GM19025 (cell line): ENCODE measurements around the gene YAP1.

Source experiments
- ATAC-seq: cut with Tn5 transposase; IDR thresholded peaks from one replicate; pipeline ENCODE4 v1.9.1; 2021; ENCODE audit warnings: mild to moderate bottlenecking, low read depth, moderate library complexity; ENCODE audit not compliant: unreplicated experiment

The YAP1 gene

DNA sequence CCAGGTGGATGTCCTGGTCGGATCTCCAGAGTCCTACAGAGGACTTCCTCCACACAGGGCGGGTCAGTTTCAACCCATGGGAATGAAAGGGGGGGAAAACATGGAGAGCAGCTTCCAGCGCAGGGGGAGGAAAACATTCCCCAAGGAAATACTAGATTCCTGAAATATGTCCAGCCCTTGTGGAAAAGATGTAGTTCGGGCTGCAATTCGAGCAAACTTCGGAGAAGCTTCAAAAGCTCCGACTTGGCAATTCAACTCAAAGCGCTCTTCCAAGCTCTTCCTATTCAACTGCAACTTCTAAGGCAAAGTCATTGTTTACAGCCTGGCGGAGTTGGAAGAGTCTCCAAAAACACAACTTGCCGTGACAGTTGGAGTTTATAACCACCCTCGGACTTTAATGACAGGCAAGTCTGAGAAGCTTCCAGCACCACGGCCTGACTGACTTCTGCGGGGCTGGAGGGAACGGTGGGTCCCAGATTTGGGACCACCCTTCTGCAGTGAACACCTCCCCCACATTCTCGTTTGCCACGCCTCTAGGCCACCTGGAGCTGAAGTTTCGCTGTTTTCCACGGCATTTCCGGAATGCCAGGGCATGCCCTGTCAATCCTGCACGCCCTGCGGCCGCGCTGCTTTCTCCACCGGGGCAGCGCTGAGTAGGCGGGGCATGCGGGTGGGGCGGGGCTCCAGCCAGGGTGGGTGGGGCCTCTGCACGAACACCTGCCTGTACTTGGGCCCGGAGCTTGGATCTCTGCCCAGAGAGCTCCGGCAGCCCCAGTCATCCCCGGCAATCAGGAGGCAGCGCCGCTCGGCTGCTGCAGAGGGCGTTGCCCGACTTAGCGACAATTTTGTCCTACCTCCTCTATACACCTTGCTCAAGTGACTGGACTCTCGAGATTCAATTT lies 158.1 kb downstream of the YAP1 start:
- ATAC-seq: peak; percentile 91

DNA sequence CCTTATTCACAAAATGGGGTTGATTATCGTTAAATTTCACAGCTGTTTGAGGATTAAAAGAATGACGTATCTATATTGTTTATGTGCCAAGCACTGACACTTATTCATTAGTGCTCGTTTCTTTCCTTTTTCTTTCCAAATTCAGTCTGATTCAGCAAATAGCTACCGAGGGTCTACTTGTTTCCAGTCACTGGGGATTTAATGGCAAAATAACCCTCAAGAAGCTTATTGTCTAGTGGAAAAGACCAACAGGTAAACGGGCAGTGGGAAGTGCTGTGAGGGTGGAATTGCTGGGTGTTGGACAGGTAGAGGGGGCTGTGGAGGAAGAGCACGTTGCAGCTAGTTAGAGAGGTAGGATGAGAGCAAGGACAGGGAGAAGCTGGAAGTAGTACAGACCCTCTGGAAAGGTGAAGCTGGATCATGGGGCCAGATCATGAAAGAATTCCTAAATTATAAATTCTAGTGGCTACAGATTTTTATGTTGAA lies 158.8 kb downstream of the YAP1 start:
- ATAC-seq: no peak

DNA sequence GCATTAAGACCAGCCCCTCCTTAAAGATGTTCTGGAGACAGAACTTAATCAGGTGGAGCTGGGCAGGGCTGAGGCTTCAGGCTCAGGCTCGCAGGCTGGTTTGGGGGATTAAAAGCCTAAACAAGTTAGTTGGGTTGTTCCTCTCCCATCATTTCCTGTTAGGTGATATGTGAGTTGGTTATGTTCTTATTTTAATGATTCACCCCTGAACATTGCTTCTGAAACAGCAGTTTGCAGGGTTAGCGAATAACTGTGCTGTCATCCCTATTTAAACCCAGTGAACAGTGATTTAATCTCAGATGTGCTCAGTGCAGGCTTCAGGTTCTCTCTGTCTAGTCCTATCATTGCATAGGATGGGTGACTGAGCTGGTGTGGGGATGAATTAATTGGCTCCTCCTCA lies 159.7 kb downstream of the YAP1 start:
- ATAC-seq: no peak

DNA sequence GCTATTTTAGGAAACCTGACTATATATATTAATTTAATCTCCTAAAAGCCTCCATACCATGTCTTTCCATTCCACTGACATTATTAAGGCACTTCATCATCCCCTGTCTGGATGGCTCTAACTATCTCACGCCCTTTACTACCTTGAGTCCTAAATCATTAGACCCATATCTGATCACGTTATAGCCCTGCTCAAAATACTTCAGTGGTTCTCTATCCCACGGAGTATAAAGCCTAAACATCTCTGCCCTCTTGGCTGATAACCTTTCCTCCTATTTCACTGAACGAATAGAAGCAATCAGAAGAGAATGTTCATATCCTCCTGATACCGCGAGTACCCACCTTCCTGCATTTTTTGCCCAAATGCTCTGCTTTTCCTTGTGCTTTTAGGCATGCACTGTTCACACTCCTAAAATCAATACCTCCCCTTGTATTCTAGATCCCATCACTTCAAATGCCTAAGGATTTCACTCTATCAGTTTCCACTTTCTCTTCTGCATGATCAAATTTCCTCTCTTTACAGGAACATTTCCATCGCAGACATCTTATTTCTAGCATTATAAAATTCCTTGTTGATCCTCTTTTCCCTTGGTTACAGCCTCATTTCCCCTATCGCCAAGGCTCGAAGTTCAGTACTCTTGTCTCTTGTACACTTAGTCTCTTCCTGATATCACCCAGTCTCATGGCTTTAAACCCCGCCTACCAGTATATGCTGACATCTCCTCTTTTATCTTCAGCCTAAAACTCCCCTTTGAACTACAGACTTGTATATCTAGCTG lies 162.0 kb downstream of the YAP1 start:
- ATAC-seq: no peak

DNA sequence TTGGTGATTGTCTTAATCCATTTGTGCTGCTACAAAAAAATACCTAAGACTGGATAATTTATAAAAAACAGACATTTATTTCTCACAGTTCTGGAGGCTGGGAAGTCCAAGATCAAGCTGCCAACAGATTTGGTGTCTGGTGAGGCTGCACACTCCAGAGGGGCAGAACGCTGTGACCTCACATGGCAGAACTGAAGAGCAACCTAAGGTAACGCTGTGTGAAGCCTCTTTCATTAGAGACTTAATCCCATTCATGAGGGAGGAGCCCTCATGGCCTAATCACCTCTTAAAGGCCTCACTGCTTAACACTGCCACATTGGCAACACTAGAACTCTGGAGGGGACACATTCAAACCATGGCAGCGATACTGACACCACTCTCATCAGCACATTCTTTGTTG lies 164.4 kb downstream of the YAP1 start:
- ATAC-seq: no peak

DNA sequence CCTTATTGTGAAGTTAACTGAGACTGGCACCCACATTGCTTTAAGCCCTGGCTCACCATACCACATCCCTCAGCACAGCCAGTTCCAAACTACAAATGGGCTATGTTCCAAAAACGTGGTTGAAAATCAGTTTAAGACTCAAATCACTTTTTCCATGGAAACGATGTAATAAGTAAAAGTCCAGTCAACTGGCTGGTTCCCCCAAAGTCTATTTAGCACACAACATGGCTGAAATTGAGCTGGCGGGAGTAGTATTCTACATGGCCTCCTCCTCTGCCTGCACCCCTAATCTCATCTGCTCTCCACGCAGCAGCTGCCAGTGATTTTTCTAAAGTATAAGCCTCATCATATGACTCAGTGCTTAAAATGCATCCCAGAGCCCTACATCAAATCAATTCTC lies 166.1 kb downstream of the YAP1 start:
- no peak for ATAC-seq

DNA sequence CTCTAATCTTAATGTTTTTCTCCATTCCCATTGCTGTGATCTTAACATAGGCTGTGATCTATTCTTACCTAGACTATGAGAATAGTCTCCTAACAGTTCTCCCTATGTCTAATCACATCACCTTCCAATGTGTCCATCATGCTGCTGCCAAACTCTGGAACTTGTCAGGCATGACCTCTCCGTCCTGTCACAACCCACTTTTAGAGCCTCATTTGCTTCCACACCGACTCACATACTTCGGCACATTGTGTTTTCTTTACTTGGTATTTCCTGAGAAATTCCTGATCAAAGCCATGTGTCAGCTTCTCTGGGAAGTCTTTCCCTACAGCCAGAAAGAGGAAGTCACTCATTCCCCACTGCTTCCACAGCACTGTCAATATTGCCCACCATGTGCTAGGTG lies 166.5 kb downstream of the YAP1 start:
- no peak for ATAC-seq

DNA sequence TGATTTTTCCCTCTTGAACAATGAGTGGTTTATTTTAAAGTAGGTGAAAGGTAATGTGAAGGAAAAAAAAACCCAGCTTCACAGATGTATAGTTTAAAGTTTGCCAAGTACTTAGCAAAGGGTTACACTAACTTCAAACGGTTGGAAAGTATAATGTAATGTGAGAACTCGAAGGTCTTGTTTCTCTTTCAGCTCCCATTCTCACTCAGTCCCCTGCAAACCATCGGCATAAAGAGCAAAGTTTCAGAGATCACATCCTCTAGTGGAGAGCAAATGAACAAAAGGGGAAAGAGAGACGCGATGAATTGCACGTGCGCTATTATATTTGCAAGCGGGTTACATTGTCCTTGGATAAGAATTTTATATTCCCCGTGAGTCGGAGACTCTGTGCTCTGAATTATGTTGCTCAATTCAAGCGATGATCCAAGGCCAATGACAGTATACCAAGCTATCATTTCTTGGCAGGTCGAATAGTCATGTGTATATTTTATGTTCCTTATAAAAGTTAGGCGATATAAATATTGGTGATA lies 169.5 kb downstream of the YAP1 start:
- ATAC-seq: peak; percentile 92

DNA sequence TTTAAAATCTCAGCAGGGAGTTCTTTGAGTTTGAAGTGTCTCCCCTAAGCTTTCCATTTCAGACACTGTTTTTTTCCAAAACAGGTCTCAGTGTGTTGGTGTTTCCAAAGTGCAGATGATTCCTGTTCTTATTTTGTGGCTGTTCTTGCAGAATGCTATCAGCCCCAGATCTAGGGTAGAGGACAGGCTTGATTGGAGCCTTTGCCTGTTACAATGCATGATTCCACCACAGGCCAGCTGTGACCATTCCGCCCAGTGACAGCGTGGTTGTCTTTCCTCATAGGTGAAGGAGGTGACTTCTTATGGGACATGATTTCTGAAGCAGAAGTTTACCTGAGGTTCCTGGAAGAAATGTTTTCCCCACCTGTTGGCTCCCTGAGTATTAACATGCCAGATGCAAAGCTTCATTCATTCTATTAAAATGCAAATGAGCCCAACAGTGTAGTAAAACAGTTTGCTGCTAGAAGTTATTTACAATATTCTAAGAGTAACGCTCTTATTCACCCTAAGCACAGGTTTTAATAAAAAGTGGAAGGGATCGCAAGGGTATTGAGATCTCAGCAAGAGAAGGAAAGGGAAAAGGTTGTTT lies 170.1 kb downstream of the YAP1 start:
- ATAC-seq: no peak
